ENCODE data around the gene ATP2C2. TPM values are rescaled to one million over a fixed set of nuclear protein-coding genes. Genes with fewer than 3 reads are reported as not detected.

Gene ATP2C2
- total RNA-seq, 4 donors from 2014 or later = 1.3 TPM; not detected in 3

- no peak for ATAC-seq (ENCODE audit: low FRiP score)
- no peak for TF ChIP-seq CTCF (IDR thresholded peaks at IDR 0.05)
These were observed 1.0 kb upstream of the ATP2C2 start for GRCh38 chr16:84367297-84367680.

GRCh38 chr16:84367750-84368307 lies 509 bp upstream of the ATP2C2 start:
- ATAC-seq (ENCODE audit: low FRiP score) = peak; percentile 19
- DNase-seq (ENCODE audit: low spot score) = no peak
- no peak for TF ChIP-seq CTCF (IDR thresholded peaks at IDR 0.05)

More at GRCh38 chr16:84367297-84367680, 1.0 kb upstream of the ATP2C2 start:
- no peak for DNase-seq (ENCODE audit: low spot score)

- no peak for TF ChIP-seq CTCF (IDR thresholded peaks at IDR 0.05)
- ATAC-seq (ENCODE audit: low FRiP score) (no peak), DNase-seq (ENCODE audit: low spot score) (no peak)
These were observed 767 bp downstream of the ATP2C2 start for GRCh38 chr16:84369105-84369504.

GRCh38 chr16:84369938-84370627 lies 1.7 kb downstream of the ATP2C2 start:
- DNase-seq (ENCODE audit: low spot score) = no peak
- no peak for TF ChIP-seq CTCF (IDR thresholded peaks at IDR 0.05)
- ATAC-seq (ENCODE audit: low FRiP score) = no peak

GRCh38 chr16:84370723-84371552 lies 2.6 kb downstream of the ATP2C2 start:
- no peak for TF ChIP-seq CTCF (IDR thresholded peaks at IDR 0.05)
- ATAC-seq (ENCODE audit: low FRiP score) (no peak), DNase-seq (ENCODE audit: low spot score) (no peak)

- ATAC-seq (ENCODE audit: low FRiP score) = no peak
- DNase-seq (ENCODE audit: low spot score) = no peak
- TF ChIP-seq CTCF (IDR thresholded peaks at IDR 0.05) = no peak
These were observed 3.2 kb downstream of the ATP2C2 start for GRCh38 chr16:84371553-84371865.
